Subcutaneous abdominal adipose tissue (tissue), 5 donors: Measurements from ENCODE around the gene REXO1.

ENCODE experiments used
- H3K27ac ChIP-seq: one replicate; pipeline ENCODE4 v1.7.0; 2013; ENCODE audit warnings: low read depth, mild to moderate bottlenecking, inconsistent platforms, low read length, moderate library complexity
- H3K27me3 ChIP-seq, 5 donors: one replicate each; pipeline ENCODE4 v1.7.0; 2013; ENCODE audit warnings: low read length in 5 of 5, inconsistent platforms in 1 of 5; ENCODE audit not compliant: control insufficient read depth in 5 of 5, insufficient read depth in 4 of 5
- H3K36me3 ChIP-seq, 5 donors: one replicate each; pipeline ENCODE4 v1.7.0; 2013; ENCODE audit warnings: low read length in 5 of 5; ENCODE audit not compliant: control insufficient read depth in 5 of 5, insufficient read depth in 5 of 5
- H3K4me1 ChIP-seq, 5 donors: one replicate each; pipeline ENCODE4 v1.7.0; 2013; ENCODE audit warnings: low read length in 5 of 5, mild to moderate bottlenecking in 3 of 5, moderate library complexity in 1 of 5; ENCODE audit not compliant: control insufficient read depth in 5 of 5, insufficient read depth in 5 of 5
- H3K4me3 ChIP-seq, 5 donors: one replicate each; pipeline ENCODE4 v1.7.0; 2013; ENCODE audit warnings: low read length in 5 of 5, low read depth in 1 of 5
- H3K9ac ChIP-seq, 5 donors: one replicate each; pipeline ENCODE4 v1.7.0; 2013; ENCODE audit warnings: low read length in 5 of 5, mild to moderate bottlenecking in 4 of 5, moderate library complexity in 3 of 5
- H3K9me3 ChIP-seq, 5 donors: one replicate each; pipeline ENCODE4 v1.7.0; 2013; ENCODE audit warnings: low read length in 5 of 5; ENCODE audit not compliant: control insufficient read depth in 5 of 5
- donor health status: healthy.
- donor health status: healthy.
- donor health status: healthy.
- donor health status: healthy.
- donor health status: healthy.

REXO1 gene

GRCh38 chr19:1833540-1833939 is 14.7 kb downstream of the REXO1 start:
- Histone ChIP-seq H3K27ac (no peak overlapping the region), H3K36me3 (peaks cover 0 to 38% (median 13%) of the 10 kb centered on the region in 5 donors), H3K27me3 (no peaks in the 10 kb centered on the region), H3K4me1 (peaks cover 0 to 33% (median 19%) of the 10 kb centered on the region in 5 donors), H3K9me3 (no peaks in the 10 kb centered on the region), H3K4me3 (no peak overlapping the region), H3K9ac (no peak overlapping the region)

DNA sequence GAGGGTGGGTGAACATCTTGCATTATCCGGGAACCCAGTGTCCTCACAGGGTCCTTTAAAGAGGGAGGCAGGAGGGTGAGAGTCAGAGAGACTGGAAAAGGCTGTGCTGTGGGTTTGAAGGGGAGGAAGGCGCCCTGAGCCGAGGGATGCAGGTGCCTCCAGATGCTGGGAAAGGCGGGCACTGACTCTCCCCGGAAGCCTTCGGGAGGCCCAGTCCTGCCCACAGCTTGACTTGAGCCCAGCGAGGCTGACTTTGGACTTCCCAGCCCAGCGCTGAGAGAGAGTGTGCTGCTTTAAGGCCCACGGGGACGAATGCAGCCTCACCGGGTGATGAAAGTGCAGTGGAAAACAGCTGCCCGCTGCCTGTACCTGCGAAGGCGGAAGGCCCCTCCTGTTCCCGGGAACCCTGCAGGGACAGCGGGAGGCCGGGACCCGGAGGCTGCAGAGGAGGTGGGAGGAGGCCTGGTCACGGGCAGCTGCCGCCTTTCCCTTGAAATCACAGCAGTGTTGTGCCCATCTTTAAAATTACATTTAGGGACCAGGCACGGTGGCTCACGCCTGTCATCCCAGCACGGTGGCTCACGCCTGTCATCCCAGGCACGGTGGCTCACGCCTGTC is 16.1 kb downstream of the REXO1 start:
- Histone ChIP-seq H3K4me1 (peaks cover 0 to 19% (median 9%) of the 10 kb centered on the region in 5 donors), H3K9ac (no peak overlapping the region), H3K9me3 (no peaks in the 10 kb centered on the region), H3K27me3 (no peaks in the 10 kb centered on the region), H3K36me3 (peaks cover 0 to 52% (median 20%) of the 10 kb centered on the region in 5 donors), H3K27ac (no peak overlapping the region), H3K4me3 (no peak overlapping the region)

- Histone ChIP-seq H3K4me1 (peaks cover 0 to 19% (median 8%) of the 10 kb centered on the region in 5 donors), H3K27me3 (no peaks in the 10 kb centered on the region), H3K9ac (no peak overlapping the region), H3K9me3 (no peaks in the 10 kb centered on the region), H3K27ac (no peak overlapping the region), H3K36me3 (peaks cover 0 to 60% (median 23%) of the 10 kb centered on the region in 5 donors), H3K4me3 (no peak overlapping the region)
These were observed 17.3 kb downstream of the REXO1 start for GRCh38 chr19:1830978-1831377.

- Histone ChIP-seq H3K9ac (no peak overlapping the region), H3K4me1 (peaks cover 0 to 17% (median 10%) of the 10 kb centered on the region in 5 donors), H3K36me3 (peaks cover 0 to 64% (median 23%) of the 10 kb centered on the region in 5 donors), H3K9me3 (no peaks in the 10 kb centered on the region), H3K27ac (no peak overlapping the region), H3K27me3 (no peaks in the 10 kb centered on the region), H3K4me3 (no peak overlapping the region)
These were observed 17.7 kb downstream of the REXO1 start for GRCh38 chr19:1830568-1830967.

GRCh38 chr19:1829958-1830357 is 18.3 kb downstream of the REXO1 start:
- peaks cover 0 to 17% (median 10%) of the 10 kb centered on the region in 5 donors for H3K4me1 ChIP-seq
- H3K9me3 ChIP-seq = no peaks in the 10 kb centered on the region
- no peaks in the 10 kb centered on the region for H3K27me3 ChIP-seq
- peaks cover 0 to 64% (median 23%) of the 10 kb centered on the region in 5 donors for H3K36me3 ChIP-seq
- no peak overlapping the region for H3K9ac ChIP-seq
- no peak overlapping the region for H3K27ac ChIP-seq
- H3K4me3 ChIP-seq = no peak overlapping the region

DNA sequence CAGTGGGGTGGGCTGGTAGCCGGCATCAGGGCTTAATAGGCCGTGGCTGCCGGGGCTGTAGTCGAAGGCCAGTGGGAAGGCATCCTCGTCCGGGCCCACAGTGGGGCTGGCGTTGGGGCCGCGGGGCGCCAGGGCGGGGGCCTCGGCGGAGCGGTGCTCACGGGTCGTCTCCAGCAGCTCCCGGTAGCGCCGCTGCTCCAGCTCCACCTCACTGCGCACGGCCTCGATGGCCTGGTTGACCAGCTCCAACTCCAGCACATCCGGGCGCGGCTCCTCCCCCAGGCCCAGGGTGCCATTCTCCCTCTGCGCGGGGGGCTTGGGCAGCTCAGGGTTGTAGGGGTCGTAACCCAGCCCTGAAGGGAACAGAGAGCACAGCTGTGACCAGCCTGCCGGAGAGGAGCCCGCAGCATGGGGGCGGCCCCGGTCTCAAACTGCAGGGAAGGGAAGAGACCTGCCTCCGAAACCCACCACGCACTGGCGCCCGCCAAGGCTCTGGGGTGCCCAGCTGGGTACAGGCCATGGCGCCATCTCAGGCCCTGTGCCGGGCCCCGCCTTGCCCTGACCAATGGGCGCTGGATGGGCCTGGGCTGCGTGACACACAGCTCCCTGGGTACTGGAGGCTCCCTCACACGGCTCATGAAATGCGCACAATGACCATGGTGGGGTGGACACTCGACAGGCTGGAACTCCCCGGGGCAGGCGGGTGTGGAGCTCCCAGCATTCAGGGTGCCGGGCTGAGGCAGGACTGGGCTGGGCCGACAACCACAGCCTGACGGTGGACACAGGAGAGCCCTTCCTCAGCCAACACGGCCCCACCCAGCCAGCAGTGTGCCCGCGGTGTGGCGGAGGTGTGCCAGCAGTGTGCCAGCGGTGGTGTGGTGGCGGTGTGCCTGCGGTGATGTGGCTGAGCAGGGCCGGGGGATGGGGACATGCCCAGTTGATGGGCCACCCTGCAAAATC is 19.7 kb downstream of the REXO1 start:
- H3K4me3 ChIP-seq = no peak overlapping the region
- H3K9ac ChIP-seq = no peak overlapping the region
- H3K4me1 ChIP-seq = peaks cover 0 to 15% (median 10%) of the 10 kb centered on the region in 5 donors
- no peaks in the 10 kb centered on the region for H3K9me3 ChIP-seq
- H3K27me3 ChIP-seq = no peaks in the 10 kb centered on the region
- H3K36me3 ChIP-seq = peaks cover 0 to 68% (median 33%) of the 10 kb centered on the region in 5 donors
- no peak overlapping the region for H3K27ac ChIP-seq

DNA sequence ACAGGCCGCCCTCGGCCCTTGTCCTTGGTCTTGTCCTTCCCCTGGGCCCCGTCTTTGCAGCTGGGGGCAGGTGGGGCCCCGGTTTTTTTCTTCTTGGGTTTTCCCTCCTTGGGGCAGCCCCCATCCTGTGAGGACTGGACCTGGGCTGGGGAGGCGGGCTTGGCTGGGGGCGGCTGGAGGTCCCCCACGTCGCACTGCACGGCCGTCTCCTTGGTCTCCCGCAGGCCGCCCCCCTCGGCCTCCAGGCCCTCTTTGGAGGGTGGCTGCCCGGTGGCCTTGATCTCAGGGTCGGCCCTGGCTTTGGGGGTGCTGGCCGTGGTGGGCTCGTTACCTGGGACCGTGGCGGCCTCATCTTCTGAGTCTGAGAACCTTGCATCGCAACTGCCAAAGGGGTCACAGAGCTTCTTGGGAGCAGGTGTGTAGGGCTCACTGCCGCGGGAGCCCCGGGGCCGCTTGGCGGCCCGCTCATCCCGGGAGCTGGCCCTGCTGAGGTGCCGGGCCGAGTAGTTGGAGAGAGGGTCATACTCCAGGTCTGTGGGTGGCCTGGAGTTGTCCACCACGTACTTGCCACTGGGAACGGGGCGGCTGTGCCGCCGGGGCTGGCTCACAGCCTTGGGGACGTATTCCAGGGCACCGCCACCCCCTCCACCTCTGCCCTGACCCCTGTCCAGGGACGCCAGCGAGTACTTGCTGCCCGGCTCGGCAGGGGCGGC is 20.6 kb downstream of the REXO1 start:
- H3K9me3 ChIP-seq = no peaks in the 10 kb centered on the region
- no peak overlapping the region for H3K9ac ChIP-seq
- H3K36me3 ChIP-seq = peaks cover 0 to 72% (median 39%) of the 10 kb centered on the region in 5 donors
- H3K27ac ChIP-seq = no peak overlapping the region
- H3K27me3 ChIP-seq = no peaks in the 10 kb centered on the region
- no peak overlapping the region for H3K4me3 ChIP-seq
- H3K4me1 ChIP-seq = peaks cover 0 to 10% (median 9%) of the 10 kb centered on the region in 5 donors

GRCh38 chr19:1826557-1827521 is 21.4 kb downstream of the REXO1 start:
- H3K9ac ChIP-seq = no peak overlapping the region
- no peaks in the 10 kb centered on the region for H3K9me3 ChIP-seq
- H3K4me3 ChIP-seq = no peak overlapping the region
- peaks cover 0 to 77% (median 48%) of the 10 kb centered on the region in 5 donors for H3K36me3 ChIP-seq
- H3K4me1 ChIP-seq = peaks cover 0 to 10% (median 9%) of the 10 kb centered on the region in 5 donors
- no peak overlapping the region for H3K27ac ChIP-seq
- no peaks in the 10 kb centered on the region for H3K27me3 ChIP-seq

DNA sequence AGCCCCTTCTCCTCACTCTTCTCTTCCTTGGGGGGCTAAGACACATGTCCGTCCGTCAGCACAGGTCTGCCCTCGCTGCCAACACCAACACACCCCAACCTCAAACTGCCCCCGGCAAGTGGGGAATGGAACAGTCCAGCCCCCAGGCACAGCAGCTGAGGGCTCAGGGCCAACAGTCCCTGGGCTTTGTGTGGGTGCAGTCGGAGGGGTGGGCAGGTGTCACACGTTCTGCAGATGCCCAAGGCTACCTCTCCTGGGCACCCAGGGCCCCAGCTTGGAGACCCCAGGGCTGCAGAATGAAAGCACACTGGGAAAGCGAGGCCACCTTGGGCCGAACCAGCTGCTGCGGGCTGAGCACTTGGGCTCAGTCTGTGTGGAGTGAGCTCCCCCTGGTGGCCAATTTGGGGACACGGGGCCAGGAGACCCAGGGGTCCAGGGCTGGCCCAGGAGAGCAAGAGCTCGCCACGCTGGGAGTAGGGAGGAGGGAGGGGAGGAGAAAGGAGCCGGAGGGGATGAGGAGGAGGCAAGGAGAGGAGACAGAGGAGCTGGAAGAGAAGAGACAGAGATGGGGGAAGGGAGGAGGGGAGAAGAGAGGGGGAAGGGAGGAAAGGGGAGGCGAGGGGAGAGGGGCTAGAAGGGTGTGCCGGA is 22.2 kb downstream of the REXO1 start:
- no peak overlapping the region for H3K4me3 ChIP-seq
- no peaks in the 10 kb centered on the region for H3K27me3 ChIP-seq
- no peaks in the 10 kb centered on the region for H3K9me3 ChIP-seq
- H3K36me3 ChIP-seq = peaks cover 0 to 83% (median 56%) of the 10 kb centered on the region in 5 donors
- peaks cover 0 to 10% (median 9%) of the 10 kb centered on the region in 5 donors for H3K4me1 ChIP-seq
- no peak overlapping the region for H3K9ac ChIP-seq
- H3K27ac ChIP-seq = no peak overlapping the region
